Measurements from ENCODE around the gene CNTNAP2.

The CNTNAP2 gene

GRCh38 chr7:147171013-147171391 is 1054.4 kb downstream of the CNTNAP2 start:
- DNase-seq, result no peak

- DNase-seq, result no peak
Observed at GRCh38 chr7:147173883-147174282, 1057.3 kb downstream of the CNTNAP2 start.

GRCh38 chr7:147182874-147183273 is 1066.3 kb downstream of the CNTNAP2 start:
- no peak for DNase-seq

- no peak for DNase-seq
Observed at GRCh38 chr7:147183276-147183675, 1066.7 kb downstream of the CNTNAP2 start.

GRCh38 chr7:147188467-147188866 is 1071.9 kb downstream of the CNTNAP2 start:
- no peak for DNase-seq

- DNase-seq, result no peak
Observed at GRCh38 chr7:147193476-147193875, 1076.9 kb downstream of the CNTNAP2 start.

- DNase-seq, result no peak
Observed at GRCh38 chr7:147196481-147196880, 1079.9 kb downstream of the CNTNAP2 start.

GRCh38 chr7:147197006-147197405 is 1080.4 kb downstream of the CNTNAP2 start:
- no peak for DNase-seq

- no peak for DNase-seq
Observed at GRCh38 chr7:147199868-147200267, 1083.3 kb downstream of the CNTNAP2 start.

GRCh38 chr7:147207988-147208387 is 1091.4 kb downstream of the CNTNAP2 start:
- no peak for DNase-seq

- DNase-seq, result no peak
Observed at GRCh38 chr7:147231275-147231674, 1114.7 kb downstream of the CNTNAP2 start.

- DNase-seq, result no peak
Observed at GRCh38 chr7:147235645-147236382, 1119.2 kb downstream of the CNTNAP2 start.

- peak; percentile 51 for DNase-seq
Observed at GRCh38 chr7:147240468-147240867, 1123.9 kb downstream of the CNTNAP2 start.

GRCh38 chr7:147245274-147245673 is 1128.7 kb downstream of the CNTNAP2 start:
- DNase-seq, result peak; percentile 31

- no peak for DNase-seq
Observed at GRCh38 chr7:147249956-147250355, 1133.4 kb downstream of the CNTNAP2 start.

- no peak for DNase-seq
Observed at GRCh38 chr7:147251751-147252325, 1135.2 kb downstream of the CNTNAP2 start.

GRCh38 chr7:147261693-147262092 is 1145.1 kb downstream of the CNTNAP2 start:
- DNase-seq, result no peak

- no peak for DNase-seq
Observed at GRCh38 chr7:147265528-147265927, 1148.9 kb downstream of the CNTNAP2 start.

- DNase-seq, result no peak
Observed at GRCh38 chr7:147276106-147276505, 1159.5 kb downstream of the CNTNAP2 start.

- DNase-seq, result peak; percentile 97
Observed at GRCh38 chr7:147276783-147277370, 1160.3 kb downstream of the CNTNAP2 start.

GRCh38 chr7:147279514-147279913 is 1162.9 kb downstream of the CNTNAP2 start:
- peak; percentile 96 for DNase-seq

- DNase-seq, result peak; percentile 97
Observed at GRCh38 chr7:147279964-147280374, 1163.4 kb downstream of the CNTNAP2 start.

- no peak for DNase-seq
Observed at GRCh38 chr7:147282204-147282603, 1165.6 kb downstream of the CNTNAP2 start.

- DNase-seq, result no peak
Observed at GRCh38 chr7:147296201-147296600, 1179.6 kb downstream of the CNTNAP2 start.
